ENCODE data around the gene XRCC5. TPM values are rescaled to one million over a fixed set of nuclear protein-coding genes. Genes with fewer than 3 reads are reported as not detected.

XRCC5 gene
- total and polyA plus RNA-seq, 2 of the 8 experiments (the other 6 are each of a cell fraction or from before 2014, with no cell fraction given) = 308 to 644 TPM

GRCh38 chr2:216151313-216152025 lies 42.3 kb downstream of the XRCC5 start:
- H3K4me2 ChIP-seq (ENCODE audit: insufficient read depth in 1 of 2, low read depth in 2 of 2, low read length in 2 of 2) = no peak overlapping the region
- H3K18ac ChIP-seq (ENCODE audit: extremely low read depth, low read length) = no peak overlapping the region
- no peak overlapping the region for H3K27ac ChIP-seq (ENCODE audit: low read depth, low read length)
- no peaks in the 10 kb centered on the region for H3K27me3 ChIP-seq (replicated peaks in 1 of 4; ENCODE audit: control insufficient read depth in 3 of 4, extremely low read depth in 1 of 4, insufficient read depth in 3 of 4, low read length in 3 of 4)
- H2AK5ac ChIP-seq (ENCODE audit: low read depth, low read length) = no peak overlapping the region
- H3K4me1 ChIP-seq (replicated peaks in 1 of 4; ENCODE audit: control insufficient read depth in 3 of 4, insufficient read depth in 4 of 4, low read length in 3 of 4) = no peaks in the 10 kb centered on the region
- no peak overlapping the region for H2BK15ac ChIP-seq (ENCODE audit: low read length)
- H2BK12ac ChIP-seq (ENCODE audit: low read depth, low read length) = no peak overlapping the region
- POLR2A ChIA-PET (ENCODE audit: partially characterized antibody) = interaction anchor here (1.5 to 3.5 kb wide), 3 partner anchors 9 to 28 kb away, joined by 3 to 12 read pairs (median 6); no protein-coding TSS in a partner anchor
- CTCF ChIA-PET (ENCODE audit: partially characterized antibody) = interaction anchor here (1.3 kb wide), 1 partner anchor 13 kb away, joined by 3 read pairs; no protein-coding TSS in a partner anchor
- H3K14ac ChIP-seq (ENCODE audit: insufficient read length) = no peak overlapping the region
- H4K8ac ChIP-seq (ENCODE audit: extremely low read depth, insufficient read depth, low read length) = no peak overlapping the region
- H3K9me3 ChIP-seq (ENCODE audit: insufficient read depth in 2 of 2, low read depth in 1 of 2, low read length in 1 of 2) = no peaks in the 10 kb centered on the region
- H4K20me1 ChIP-seq (replicated peaks in 1 of 2; ENCODE audit: control insufficient read depth in 1 of 2, insufficient read depth in 2 of 2, low read length in 2 of 2) = peaks cover 8 to 19% of the 10 kb centered on the region in 2 experiments
- no peak overlapping the region for H4K91ac ChIP-seq (replicated peaks; ENCODE audit: insufficient read length, low read length)
- H3K23ac ChIP-seq (ENCODE audit: insufficient read length) = no peak overlapping the region
- H3K4me3 ChIP-seq (ENCODE audit: extremely low read depth in 1 of 4, insufficient read depth in 2 of 4, low read depth in 3 of 4, low read length in 4 of 4) = no peak overlapping the region
- peaks cover 26 to 89% (median 79%) of the 10 kb centered on the region in 4 experiments for H3K36me3 ChIP-seq (ENCODE audit: control insufficient read depth in 2 of 4, insufficient read depth in 4 of 4, low read length in 3 of 4)
- no peak overlapping the region for H2BK20ac ChIP-seq (ENCODE audit: low read length)
- H3K9ac ChIP-seq (replicated peaks in 1 of 4; ENCODE audit: extremely low read depth in 1 of 4, low read depth in 3 of 4, low read length in 3 of 4) = peak overlapping the region in 1 of 4 experiments; percentile 8; a peak in 1 of 7 replicates
- no peaks in the 10 kb centered on the region for H3K23me2 ChIP-seq (ENCODE audit: low read depth, low read length)
- H3K56ac ChIP-seq (replicated peaks; ENCODE audit: insufficient read length, low read depth, low read length) = no peak overlapping the region
- H3K4ac ChIP-seq (replicated peaks; ENCODE audit: insufficient read length, low read depth, low read length) = no peak overlapping the region
- H3K79me2 ChIP-seq (ENCODE audit: control insufficient read depth in 1 of 2, insufficient read depth in 2 of 2, low read length in 2 of 2) = peaks cover 0 to 38% of the 10 kb centered on the region in 2 experiments; a peak in 2 of 4 replicates
- FAIRE-seq (no peak), DNase-seq (ENCODE audit: low read depth in 1 of 2, low spot score in 2 of 2) (no peak)
- no peak overlapping the region for H2BK5ac ChIP-seq (ENCODE audit: low read depth, low read length)
- H3K79me1 ChIP-seq (ENCODE audit: low read depth, low read length) = no peaks in the 10 kb centered on the region
- no peak overlapping the region for H4K5ac ChIP-seq (ENCODE audit: insufficient read length, low read depth, low read length)
- H2AFZ ChIP-seq (ENCODE audit: low read length) = no peak overlapping the region
- WGBS, 2 experiments (ENCODE audit: extremely low coverage in 1 of 2, insufficient coverage in 1 of 2, insufficient read length in 1 of 2, insufficient replicate concordance in 2 of 2, low coverage in 1 of 2, low lambda C conversion rate in 2 of 2, missing lambda C conversion rate in 1 of 2) = 91% methylated on average over 7 of the region's 7 CpGs; no CpG with 5 or more reads in 1 of the 2 experiments
- H2BK120ac ChIP-seq (replicated peaks; ENCODE audit: low read depth, low read length) = no peak overlapping the region
- TF ChIP-seq NANOG (IDR thresholded peaks at IDR 0.05; ENCODE audit: insufficient read depth, low read depth, low read length, poor library complexity, severe bottlenecking) (no peak), POLR2A (IDR thresholded peaks at IDR 0.05; ENCODE audit: control extremely low read depth in 1 of 2, low read depth in 2 of 2, low read length in 2 of 2) (0 out of 3 replicates have a peak, but pooled peaks of 1 of the 2 experiments have one; percentile 18), KDM5A (IDR thresholded peaks at IDR 0.05; ENCODE audit: low read length) (no peak), BACH1 (IDR thresholded peaks at IDR 0.05; ENCODE audit: low read length) (no peak), CBX5 (IDR thresholded peaks at IDR 0.05; ENCODE audit: low read depth, low read length) (no peak), ATF2 (IDR thresholded peaks at IDR 0.05; ENCODE audit: low read length) (no peak)

Measured in H1 (cell line).